Renal cortical epithelial cell (primary cell): Measurements from ENCODE around the gene PRAC2. TPM values are rescaled to one million over a fixed set of nuclear protein-coding genes. Genes with fewer than 3 reads are reported as not detected.

Experiments
- DNase-seq: peaks from one replicate; pipeline ENCODE4 v3.0.0-alpha.2; 2011; ENCODE audit warnings: low read depth
- total RNA-seq: library from RNA; depleted of rRNA; stranded (reverse); fragments of >200 nt; gene quantifications from 2 replicates; pipeline ENCODE4 v1.2.3, GENCODE V29; 2014

The PRAC2 gene
- total RNA-seq, 1 donor from 2014 or later: not detected

DNA sequence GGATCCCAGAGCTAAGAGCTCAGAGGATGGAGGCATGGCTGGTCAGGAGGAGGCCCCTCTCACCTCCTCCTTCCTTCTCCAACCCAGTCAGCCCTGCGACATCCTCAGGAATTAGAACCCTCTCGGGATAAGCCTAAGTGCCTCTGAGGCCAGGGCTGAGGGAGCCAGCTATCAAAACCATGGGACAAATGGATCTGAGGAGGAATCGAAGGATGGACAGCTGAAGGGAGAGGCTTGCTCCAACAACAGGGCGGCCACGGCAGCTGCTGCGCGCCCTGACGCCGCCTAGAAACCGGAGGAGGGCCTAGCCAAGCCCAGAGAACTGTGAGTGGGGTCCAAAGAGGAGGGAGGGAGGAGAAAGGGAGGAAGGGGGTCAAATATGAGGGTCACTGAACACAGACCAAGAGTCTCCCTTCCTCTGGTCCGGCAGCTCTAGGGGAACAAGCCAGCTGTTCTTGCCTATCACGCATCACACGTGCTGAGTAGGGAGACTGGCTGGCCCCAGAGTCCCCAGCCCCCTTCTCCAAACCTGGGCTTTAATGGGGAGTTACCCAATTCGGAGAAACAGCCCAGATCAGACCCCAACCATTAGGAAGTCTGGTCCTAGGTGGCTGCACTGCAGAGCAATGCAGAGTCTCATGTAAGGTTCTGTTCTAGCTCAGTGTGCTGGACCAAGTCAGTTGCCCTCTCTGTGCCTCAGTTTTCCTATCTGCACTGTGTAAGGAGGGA is 11.5 kb downstream of the PRAC2 start:
- DNase-seq: no peak

DNA sequence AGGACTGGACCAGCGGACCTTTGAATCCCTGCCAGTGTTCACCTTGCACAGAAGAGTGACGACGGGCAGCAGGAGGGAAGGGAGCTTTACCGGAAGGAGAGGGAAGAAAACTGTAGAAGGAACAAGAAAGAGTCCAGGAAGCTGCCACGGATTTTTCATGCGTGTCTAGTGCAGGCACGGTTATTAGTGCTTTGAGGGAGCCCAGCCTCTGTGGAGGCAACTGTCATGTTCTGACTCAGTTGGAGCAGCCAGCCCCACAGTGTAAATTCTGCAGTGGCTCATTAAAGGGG is 12.0 kb downstream of the PRAC2 start:
- no peak for DNase-seq

DNA sequence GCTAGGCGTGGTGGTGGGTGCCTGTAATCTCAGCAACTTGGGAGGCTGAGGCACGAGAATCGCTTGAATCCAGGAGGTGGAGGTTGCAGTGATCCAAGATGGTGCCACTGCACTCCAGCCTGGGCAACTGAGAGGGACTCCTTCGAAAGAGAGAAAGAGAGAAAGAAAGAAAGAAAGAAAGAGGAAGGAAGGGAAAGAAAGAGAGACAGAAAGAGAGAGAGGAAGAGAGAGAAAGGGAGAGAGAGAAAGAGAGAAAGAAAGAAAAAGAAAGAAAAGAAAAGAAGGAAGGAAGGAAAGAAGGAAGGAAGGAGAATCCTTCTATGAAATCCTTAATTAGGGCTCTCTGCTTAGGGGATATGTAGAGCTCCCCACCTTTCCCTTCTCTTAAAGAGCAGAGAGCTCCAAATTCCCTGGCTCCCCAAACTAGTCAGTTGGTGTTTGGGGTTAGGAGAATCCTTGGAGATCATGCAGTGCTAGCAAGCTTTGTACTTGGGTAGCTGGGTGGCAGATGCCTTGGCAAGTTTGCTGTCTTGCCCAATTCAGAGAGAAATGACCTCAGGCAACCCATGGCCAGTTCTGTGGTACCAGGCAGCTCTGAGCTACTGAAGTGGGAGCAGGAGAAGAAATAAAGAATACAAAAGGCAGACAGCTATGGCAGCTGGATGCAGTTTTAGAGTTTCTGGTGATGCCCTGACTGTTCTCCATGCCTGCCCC is 14.5 kb downstream of the PRAC2 start:
- DNase-seq: no peak

DNA sequence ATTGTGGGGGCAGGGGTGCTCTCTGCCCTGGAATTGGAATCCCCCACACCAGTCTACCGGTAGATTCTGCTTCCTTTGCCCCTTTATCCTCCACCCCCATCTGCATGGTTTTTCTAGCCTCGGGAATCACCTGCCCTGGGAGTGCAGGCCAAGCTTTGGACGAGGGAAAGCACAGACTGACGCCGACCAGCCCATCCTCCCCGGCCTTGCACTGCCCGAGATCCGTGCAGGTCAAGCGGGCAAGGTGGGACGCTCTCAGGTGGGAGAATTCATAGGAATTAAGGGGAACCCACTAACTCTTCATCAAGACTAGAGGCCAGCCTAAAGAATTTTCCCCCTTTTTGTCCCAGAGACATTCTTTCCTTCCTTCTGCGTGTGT is 15.4 kb downstream of the PRAC2 start:
- no peak for DNase-seq

DNA sequence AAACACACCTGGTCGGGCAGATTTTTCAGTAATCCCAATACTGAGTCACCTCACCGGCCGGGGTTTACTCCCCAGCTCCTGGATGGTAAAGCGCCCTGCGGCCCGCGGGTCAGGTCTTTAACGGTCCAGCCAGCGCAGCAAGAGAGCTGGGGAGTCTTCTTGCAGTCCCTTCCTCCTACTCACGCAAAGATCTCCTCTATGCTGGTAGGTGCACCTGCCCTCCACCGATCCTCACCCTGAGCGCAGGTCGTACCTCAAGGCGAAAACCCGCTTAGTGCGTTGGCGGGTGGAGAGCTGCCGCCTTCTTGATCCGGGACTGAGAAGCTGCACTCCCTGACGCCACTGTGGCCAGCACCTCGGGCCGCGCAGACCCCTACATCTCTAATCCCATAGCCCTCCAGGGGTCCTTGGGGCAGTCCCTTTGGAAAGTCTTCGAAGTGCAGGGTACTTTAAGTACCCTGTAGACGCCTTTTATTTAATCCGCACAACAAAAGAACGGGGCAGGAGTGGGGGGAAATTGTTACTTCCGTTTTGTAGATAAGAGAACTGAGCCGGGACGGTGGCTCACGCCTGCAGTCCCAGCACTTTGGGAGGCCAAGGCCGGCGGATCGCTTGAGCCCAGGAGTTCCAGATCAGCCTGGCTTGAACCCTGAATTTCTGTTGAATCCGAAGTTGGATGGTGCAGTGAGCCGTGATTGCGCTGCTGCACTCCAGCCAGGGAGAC is 16.0 kb downstream of the PRAC2 start:
- DNase-seq: no peak

DNA sequence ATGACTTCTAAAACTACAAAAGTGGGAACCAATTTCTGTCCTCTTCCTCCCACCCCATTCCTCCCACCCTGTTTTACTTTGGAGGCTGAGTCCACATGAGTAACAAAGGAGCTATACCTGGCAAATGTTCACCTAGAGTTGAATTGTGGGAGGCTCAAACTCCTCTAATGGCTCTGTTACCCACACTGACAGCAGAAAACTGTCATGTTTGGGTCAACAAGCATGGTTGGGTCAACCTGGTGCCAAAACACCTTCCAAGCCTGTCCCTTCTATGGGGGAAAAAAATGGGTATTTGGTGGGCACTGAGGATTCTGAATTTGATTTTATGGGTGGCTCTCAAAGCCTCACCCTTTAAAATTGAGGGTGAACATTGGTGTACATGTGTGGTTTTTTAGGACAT is 17.6 kb downstream of the PRAC2 start:
- DNase-seq: no peak

DNA sequence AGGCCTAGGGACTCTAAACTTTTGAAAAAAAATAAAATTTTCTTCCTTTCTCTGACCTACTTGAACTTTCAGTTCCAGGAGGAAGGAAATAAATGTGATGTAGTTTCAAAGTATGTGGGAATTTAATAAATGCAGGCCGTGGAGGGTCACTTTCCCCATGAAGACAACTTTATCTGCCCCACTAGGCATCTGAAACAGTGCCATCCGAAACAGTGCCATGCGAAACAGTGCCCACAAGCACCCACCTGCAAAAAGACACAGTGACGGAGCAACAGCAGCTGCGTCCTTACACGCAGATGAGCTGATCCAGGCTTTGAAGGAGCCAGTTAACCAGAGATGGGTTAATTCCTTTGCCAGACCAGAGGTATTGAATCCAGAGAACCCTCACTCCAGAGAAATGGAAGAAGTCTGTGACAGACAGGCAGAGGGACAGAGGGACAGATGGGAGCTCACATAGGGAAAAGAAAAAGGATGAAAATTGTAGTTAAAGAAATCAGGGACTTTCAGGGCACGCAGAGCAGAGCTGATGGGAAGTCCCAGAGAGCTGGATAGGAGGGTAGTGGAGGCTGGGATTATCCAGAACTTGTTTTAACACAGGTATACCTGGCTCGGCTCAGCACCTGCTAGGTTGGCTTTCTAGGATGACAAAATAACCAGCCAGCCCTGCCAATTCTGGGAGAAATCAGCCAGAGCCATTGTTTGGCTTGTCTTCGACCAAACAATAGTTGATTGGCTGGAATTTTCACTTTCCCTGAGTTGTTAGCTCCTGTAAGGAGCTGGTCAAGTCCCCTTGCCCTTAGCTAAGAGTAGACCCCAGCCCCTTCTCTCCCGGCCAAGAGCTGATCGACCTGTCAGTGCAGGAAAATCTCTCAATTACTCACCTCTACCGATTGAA is 22.6 kb downstream of the PRAC2 start:
- DNase-seq: no peak

DNA sequence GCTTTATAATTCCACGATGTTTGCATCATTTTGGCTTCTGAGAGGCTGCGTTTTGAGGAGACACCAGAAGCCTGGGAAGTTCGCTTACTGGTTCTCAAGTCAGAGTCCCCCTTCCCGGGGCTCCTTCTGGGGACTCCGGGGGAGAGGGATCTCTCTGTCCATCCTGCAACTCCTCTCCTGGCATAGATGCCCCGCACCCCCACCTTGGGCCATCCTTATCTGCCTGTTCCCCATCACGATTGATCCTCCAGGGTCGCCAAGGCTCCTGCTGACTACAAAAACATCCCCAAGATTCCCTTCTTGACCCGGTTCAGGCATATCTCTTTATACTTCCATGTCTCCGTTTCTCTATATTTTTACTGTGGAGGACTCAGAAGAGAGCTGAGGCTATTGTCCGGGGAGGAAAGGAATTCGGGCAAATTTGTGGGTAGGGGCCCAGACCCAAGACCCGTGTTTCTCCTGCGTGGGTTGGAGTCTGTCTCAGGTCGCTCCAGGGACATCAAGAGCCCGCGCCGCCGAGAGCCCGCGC is 24.0 kb downstream of the PRAC2 start:
- DNase-seq: no peak

DNA sequence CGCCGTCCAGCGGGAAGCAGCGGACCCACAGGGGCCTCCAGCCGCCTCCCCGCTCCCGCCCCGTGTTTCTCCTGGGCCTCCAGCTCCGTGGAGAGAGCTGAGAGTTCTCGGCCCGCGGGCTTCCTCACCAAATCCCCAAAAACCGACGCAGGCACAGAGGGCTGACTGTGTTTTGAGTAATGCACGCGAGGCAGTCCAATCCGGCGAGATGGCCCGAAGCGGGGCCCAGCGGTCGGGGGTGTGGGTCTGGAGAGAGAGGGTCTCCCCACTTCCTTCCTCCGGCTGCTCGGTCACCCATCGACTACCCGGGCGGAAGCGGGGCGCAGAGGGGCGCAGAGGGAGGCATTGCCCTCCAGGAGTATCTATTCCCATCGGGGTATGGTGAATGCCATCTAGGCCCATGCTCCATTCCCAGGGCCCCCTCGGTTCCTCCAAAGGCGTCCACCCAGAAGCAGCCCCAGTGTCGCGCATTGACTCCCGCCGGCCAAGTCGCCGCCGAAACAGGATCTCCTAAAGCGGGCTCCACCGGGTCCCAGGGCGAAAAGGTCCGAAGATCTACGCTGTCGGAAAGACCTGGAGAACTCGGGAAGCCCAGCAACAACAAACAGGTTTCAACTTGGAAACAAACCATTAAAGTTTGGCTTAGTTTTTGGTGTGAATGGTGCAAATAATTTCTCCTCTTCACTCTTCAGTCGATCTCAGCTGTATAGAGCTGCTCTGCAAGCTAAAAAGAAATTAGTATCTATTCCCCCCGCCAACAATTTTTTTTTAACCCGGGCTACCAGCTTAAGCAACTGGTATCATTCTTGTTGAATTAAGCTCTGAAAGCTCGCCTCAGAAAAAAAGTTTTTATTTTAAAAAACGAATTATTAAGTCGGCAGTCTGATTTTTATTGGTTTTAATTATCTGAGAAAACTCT is 24.7 kb downstream of the PRAC2 start:
- no peak for DNase-seq

DNA sequence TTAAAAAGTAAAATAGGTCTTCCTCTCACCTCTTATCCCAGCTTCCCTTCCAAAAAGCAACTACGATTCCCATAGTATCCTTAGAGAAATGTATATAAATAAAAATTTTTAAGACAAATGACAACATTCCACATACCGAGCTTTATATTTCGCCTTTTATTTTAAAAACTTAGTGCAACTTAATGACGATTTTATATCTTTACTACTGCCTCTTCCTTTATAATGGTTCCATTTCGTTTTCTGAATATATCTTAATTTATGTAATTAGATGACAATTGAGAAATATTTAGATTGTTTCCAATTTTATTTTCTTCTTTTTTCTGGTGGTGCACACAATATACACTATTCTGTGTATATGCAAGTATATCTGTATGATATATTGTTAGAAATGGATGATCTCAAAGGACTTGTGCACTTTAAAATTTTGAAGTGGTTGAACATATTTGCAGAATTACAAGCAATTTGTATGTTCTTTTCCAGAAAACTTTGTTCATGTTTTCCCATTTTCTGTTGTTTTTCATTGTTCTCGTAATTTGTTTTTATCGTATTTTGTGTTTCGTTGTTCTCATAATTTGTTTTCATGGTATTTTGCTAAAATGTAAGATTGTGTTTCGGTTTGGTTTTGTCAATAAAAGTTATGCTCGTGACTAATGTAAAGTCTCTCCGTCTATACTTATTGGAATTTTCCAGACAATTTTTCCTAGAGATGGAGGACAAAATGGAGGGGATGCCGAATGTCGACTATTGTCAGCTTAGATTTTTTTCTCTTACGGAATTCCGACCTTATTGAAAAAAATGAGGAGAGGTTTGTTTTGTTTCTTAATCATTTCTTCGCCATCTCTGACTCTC is 26.0 kb downstream of the PRAC2 start:
- DNase-seq: no peak

DNA sequence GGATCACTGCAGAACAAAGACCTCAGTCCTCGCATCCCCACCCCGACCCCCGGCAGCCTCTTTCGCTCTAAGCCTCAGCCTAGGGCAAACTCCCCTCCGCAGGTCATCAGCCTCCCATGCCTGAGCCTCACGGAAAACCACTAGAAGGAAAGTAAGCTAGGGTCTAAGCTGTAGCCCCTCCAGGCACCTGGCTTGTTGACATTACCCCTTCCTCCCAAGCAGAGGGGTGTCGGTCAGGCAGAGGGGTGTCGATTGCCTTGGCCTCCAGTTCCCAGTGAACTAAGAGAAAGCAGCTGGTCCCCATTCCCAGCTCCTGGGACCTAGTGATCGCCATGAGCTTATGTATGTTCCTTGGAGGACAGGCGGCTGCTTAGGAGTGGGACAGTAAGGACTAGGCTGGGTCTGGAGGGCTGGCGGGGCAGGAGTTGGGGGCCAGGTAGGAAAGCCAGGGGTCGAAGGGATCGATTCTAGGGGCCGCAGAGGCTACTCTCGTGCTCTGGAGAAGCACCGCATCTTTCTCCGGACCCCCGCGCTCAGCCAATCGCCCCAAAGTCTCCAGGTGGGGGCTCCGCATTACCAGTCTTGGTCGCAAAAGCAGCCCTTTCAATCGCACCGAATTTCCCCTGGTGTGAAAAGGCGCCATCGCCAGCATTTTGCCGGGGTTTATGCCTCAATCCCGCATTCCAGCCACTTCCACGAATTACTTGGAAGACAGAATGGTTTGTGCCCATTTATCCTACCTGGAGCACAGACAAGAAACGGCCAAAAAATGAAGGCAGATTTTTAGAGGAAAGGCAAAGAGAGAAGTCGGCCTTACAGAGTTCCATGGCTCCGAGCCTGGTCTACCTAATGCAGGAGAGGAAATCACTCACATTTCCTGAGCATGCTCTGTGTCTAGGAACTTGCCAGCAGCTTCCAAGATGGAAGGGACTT is 26.9 kb downstream of the PRAC2 start:
- DNase-seq: no peak

DNA sequence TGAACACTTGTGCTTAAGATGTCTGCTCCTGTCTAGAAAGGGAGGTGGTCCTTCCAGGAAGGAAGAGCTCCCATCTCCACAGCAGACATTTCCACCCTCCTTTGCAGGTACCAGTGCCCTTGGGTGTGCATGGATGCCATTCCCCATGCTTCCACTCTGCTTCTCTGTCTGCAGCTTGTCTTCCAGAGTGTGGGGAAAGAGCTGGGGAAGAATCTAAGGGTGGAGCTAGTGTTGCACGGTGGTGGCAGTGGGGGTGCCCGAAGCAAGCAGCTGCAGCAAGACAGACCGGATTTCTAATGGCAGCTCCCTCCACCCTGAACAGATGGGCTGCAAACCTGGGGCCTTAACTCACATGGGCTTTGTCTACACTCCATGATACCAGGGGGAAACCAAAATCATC is 28.2 kb downstream of the PRAC2 start:
- DNase-seq: no peak

DNA sequence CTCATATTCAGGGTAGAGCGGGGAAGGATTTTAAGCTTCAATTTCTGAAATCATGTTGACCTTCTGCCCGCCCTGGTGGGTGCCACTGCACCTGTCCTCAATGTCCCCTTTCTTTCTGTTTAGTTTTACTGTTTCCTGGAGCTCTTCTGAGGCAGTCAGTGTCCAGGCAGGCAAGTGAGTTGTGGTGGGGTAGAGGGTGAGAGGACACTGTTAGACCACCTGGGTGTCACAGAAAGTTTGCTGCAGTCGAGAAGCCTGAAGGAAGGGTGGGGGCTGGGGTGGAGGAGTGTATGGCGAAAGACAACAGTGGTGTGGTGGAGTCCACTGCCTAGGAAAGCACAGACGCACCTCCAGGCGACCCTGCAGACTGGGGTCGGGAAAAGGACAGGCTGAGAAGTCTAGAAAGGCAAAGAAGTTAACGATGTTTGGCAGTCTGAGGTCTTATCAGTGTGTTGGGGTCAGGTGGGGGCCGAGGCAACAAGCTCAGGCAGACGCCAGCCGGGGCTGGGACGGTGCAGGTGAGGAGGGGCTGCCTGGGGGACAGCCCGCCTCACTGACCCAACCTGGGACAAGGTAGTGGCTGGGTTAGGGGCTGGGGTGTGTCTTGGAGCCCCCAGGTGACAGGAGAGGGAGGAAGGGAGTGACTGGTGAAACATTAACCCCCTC is 28.9 kb downstream of the PRAC2 start:
- no peak for DNase-seq

DNA sequence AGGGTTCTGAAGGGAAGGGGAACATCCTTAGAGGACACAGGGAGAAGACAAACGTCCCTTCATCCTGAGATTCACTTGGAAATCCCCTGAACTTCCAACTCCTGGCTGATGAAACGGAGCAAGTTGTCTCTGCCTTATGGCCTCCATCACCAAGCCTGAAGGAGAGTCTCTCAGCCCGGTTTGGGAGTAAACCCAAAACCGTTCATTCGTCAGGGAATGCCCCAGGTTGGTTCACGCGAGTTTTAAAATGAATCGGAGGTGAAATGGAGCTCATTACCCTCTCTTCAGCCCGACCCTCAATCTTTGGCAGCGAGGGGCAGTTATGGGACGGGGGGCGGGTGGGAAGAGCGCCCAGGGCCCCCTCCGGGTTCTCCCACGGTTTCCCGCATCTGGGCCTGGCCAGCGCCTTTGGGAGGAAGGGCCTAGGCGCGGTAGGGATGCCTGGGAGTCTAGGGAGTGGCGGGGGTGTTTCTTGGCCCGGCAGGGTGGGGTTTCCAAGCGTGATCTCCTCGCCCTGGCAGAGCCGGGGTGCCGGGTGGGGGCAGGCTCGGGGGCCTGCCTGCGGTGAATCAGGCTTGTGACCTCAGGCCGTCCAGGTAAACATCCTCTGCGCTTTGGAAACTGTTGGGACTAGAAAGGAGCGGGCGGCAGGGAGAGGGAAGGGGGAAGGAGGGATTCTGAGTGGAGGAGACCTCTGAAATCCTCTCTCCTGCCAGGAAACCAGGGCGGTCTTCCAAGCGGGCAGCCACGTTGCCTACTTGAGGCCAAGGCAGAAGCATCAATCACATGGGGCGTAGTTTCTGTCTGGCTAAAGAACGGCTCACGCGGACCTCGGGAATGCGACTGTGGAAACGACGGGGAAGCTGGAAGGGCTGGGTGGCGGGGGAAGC is 29.7 kb downstream of the PRAC2 start:
- DNase-seq: no peak

DNA sequence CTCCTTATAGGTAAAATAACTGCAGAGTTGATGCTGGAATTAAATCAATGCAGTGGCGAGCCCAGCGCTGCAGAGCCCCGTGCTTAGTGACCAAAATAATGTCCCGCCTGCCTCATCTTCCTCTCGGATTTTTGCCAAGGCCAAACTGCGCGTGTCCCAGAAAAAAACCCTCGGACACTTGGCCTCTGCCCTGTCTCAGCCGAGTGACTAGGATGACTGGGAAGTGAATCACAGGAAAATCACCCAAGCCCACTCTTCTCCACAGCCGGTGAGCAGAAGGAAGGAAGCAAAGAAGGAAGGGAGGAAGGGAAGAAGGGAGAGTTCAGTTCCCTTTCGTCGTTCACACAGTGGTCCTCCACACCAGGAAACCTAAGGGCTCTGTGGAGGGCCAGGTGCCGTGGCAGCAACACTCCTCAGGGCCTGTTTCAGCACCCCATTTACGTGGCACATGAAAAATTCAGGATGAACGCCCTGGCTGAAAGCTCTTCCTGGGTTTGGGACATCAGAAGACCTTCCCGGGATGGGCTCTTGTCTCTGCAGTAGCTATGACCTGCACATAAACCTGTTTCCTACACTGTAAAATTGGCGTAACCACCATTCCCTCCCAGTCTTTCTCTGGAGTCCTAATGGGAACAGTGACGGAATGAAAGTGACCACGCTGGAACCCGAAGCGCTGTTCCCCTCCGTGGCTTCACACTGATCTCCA is 31.0 kb downstream of the PRAC2 start:
- DNase-seq: peak; percentile 35

DNA sequence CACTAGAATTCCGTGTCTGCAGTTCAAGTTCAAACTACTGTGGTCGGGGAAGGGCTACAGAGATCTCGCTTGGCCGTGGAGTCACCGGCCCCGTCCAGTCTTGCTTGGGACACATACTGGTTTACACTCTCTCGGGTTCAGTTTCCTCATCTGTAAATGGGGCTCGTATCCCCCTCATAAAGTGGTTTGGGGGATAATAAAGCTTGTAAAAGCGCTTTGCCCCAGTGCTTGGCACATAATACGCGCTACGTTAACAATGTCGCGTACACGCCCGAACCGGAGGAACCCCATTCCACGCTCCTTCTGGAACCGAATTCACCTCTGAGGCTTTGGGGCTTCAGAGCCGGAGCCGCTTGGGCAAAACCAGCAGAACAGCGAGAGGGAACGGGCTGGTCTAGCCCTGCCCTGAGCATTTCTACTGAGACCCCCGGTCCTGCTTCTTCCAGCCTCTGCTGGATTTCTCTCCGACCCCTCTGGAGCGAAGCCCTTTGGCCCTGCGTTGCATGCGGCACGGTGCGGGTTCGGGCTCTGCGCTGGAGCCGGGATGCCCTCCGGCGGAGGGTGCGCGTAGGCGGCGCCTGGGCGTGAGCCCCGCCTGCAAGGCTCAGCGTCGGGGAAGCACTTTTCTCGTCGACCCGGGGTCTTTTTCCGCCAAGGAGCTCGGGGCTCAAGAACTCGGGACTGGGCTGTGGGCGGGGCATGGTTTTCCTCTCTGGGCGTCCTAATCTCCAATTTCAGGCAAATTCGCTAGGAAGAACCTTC is 31.7 kb downstream of the PRAC2 start:
- no peak for DNase-seq
